Urinary bladder (tissue), 4 donors: ENCODE data around the gene TMPRSS11A. TPM values are rescaled to one million over a fixed set of nuclear protein-coding genes. Genes with fewer than 3 reads are reported as not detected.

ENCODE experiments used
- DNase-seq: peaks from one replicate; pipeline ENCODE4 v3.0.0-alpha.2; 2015; ENCODE audit errors: extremely low spot score
- H3K27ac ChIP-seq: one replicate; pipeline ENCODE4 v1.5.1; 2013; ENCODE audit warnings: low read depth, mild to moderate bottlenecking, moderate library complexity
- H3K36me3 ChIP-seq: one replicate; pipeline ENCODE4 v1.6.1; 2013; ENCODE audit warnings: mild to moderate bottlenecking, moderate library complexity; ENCODE audit not compliant: insufficient read depth
- H3K4me1 ChIP-seq: one replicate; pipeline ENCODE4 v1.6.1; 2013; ENCODE audit warnings: mild to moderate bottlenecking, moderate library complexity; ENCODE audit not compliant: insufficient read depth
- H3K4me3 ChIP-seq: one replicate; pipeline ENCODE4 v1.5.1; 2013; ENCODE audit warnings: low read depth, low read length
- WGBS: extraction: QIAGEN DNeasy Blood & Tissue Kit; methylation state at CpG from one replicate; pipeline ENCODE4 v1.1.7; 2013; 5-methylcytosine and 5-hydroxymethylcytosine counted together
- polyA plus RNA-seq: library from polyadenylated mRNA; stranded (reverse); fragments of 200-250 nt; gene quantifications from one replicate; pipeline ENCODE4 v1.2.3, GENCODE V29; 2013
- total RNA-seq: library from RNA; depleted of rRNA; stranded (reverse); fragments of >200 nt; gene quantifications from one replicate; pipeline ENCODE4 v1.2.3, GENCODE V29; 2014
- donor health status: healthy with polysubstance abuse.
- donor health status: healthy.

The TMPRSS11A gene
- total RNA-seq (not detected), polyA plus RNA-seq (not detected)

DNA sequence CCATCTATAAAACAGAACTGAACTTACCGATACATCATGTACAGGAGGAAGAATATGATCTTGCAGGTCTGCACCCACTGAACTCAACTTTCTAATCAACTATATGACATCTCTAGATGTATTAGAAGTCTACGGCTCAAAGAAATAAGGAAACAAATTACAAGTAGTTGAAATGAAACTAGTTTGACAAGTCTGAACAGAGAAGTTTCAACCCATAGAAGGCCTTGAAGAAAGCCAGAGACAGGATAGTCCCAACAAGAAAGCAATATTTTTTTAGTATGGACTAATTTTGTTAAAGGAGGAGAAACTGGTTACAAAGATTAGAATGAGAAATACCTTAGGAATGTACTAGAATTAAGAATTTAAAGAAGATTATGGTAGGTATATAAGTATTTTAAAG, at the start of gene TMPRSS11A:
TMPRSS11A (minus strand) TSS at position 138 of the 400 bp plus-strand sequence; CDS start at position 38, 100 bp downstream.
- 62% methylated on average over 2 of the region's 2 CpGs for WGBS
- DNase-seq: no peak
- no peak within 1 kb of the TSS for H3K4me3 ChIP-seq
- no peak within 1 kb of the TSS for H3K27ac ChIP-seq
- H3K36me3 ChIP-seq: no peaks in the 10 kb centered on the region
- no peaks in the 10 kb centered on the region for H3K4me1 ChIP-seq

- no peaks in the 10 kb centered on the region for H3K4me1 ChIP-seq
- H3K4me3 ChIP-seq: no peak overlapping the region
- no peak for DNase-seq
- no peaks in the 10 kb centered on the region for H3K36me3 ChIP-seq
- H3K27ac ChIP-seq: no peak overlapping the region
Measured at GRCh38 chr4:68011684-68012083, 48.4 kb upstream of the TMPRSS11A start.

DNA sequence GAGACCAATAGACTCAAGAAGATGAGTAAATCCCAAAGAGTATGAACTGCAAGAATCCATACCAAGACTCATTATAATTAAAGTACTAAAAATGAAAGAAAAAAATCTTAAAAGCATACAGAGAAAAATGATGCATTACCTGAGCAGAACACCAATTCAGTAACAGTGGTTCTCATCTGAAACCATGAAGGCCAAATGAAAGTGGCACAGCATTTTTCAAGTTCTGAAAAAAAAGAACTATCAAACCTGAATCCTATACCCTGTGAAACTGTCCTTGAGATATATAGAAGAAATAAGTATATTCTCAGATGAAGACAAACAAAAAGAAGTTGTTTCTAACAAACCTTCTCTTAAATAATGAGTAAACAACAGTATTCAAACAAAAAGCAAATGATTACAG, 39.6 kb upstream of the TMPRSS11A start:
- no peak for DNase-seq
- no peak overlapping the region for H3K4me3 ChIP-seq
- H3K4me1 ChIP-seq: no peaks in the 10 kb centered on the region
- H3K27ac ChIP-seq: no peak overlapping the region
- no peaks in the 10 kb centered on the region for H3K36me3 ChIP-seq

DNA sequence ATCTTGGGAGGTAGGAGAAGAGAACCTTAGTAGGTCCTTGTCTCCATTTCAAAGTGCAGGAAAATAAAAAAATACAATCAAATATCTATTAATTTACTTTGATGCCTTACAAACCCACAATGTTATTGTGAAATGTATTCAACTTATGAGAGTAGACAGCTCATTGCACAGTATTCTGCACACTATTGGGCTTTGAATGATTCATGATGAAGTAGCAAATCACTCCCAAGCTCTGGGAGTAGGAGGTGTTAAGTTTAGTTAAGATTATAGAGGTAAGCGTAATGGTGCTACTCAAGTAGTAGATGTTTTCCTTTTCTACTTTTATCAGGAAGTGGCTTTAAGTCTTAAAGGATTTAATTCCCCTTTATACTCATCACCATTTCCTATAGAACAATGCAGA, 32.8 kb upstream of the TMPRSS11A start:
- H3K4me3 ChIP-seq: no peak overlapping the region
- WGBS: 74% methylated on average over 1 of the region's 1 CpG
- no peaks in the 10 kb centered on the region for H3K36me3 ChIP-seq
- no peaks in the 10 kb centered on the region for H3K4me1 ChIP-seq
- no peak for DNase-seq
- H3K27ac ChIP-seq: no peak overlapping the region

GRCh38 chr4:67988991-67989390, 25.7 kb upstream of the TMPRSS11A start:
- Histone ChIP-seq H3K4me3 (no peak overlapping the region), H3K36me3 (no peaks in the 10 kb centered on the region), H3K27ac (no peak overlapping the region), H3K4me1 (no peaks in the 10 kb centered on the region)
- 84% methylated on average over 5 of the region's 5 CpGs for WGBS
- no peak for DNase-seq

- no peak for DNase-seq
- no peaks in the 10 kb centered on the region for H3K36me3 ChIP-seq
- 56% methylated on average over 2 of the region's 2 CpGs for WGBS
- no peak overlapping the region for H3K27ac ChIP-seq
- H3K4me1 ChIP-seq: no peaks in the 10 kb centered on the region
- H3K4me3 ChIP-seq: no peak overlapping the region
Measured at GRCh38 chr4:67983333-67983732, 20.0 kb upstream of the TMPRSS11A start.

DNA sequence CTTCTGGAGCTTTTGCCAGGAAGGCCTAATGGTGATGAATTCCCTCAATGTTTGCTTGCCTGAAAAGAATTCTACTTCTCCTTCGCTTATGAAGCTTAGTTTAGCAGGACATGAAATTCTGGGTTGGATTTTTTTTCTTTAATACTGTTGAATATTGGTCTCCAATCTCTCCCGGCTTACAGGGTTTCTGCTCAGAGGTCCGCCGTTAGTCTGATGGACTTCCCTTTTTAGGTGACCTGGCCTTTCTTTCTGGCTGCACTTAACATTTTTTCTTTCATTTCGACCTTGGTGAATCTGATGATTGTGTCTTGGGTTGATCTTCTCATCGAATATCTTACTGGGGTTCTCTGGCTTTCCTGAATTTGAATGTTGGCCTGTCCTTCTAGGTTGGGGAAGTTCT, 17.2 kb upstream of the TMPRSS11A start:
- no peak overlapping the region for H3K4me3 ChIP-seq

DNA sequence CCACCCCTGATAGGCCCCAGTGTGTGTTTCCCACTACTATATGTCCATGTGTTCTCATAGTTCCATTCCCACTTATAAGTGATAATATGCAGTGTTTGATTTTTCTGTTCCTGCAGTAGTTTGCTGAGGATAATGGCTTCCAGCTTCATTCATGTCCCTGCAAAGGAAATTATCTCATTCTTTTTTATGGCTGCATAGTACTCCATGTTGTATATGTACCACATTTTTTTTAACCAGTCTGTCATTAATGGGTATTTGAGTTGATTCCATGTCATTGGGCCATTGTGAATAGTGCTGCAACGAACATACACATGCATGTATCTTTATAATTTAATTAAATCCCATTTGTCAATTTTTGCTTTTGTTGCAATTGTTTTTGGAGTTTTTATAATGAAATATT, 10.3 kb upstream of the TMPRSS11A start:
- 77% methylated on average over 1 of the region's 1 CpG for WGBS
- no peaks in the 10 kb centered on the region for H3K36me3 ChIP-seq

More for the DNA sequence above, 17.2 kb upstream of the TMPRSS11A start:
- DNase-seq: no peak
- Histone ChIP-seq H3K4me1 (no peaks in the 10 kb centered on the region), H3K27ac (no peak overlapping the region), H3K36me3 (no peaks in the 10 kb centered on the region)
- 91% methylated on average over 6 of the region's 6 CpGs for WGBS

GRCh38 chr4:67954890-67955289, 8.4 kb downstream of the TMPRSS11A start:
- H3K4me3 ChIP-seq: no peak overlapping the region
- no peaks in the 10 kb centered on the region for H3K4me1 ChIP-seq
- no peak for DNase-seq
- no peak overlapping the region for H3K27ac ChIP-seq
- no peaks in the 10 kb centered on the region for H3K36me3 ChIP-seq

More for the DNA sequence above, 10.3 kb upstream of the TMPRSS11A start:
- no peak for DNase-seq
- Histone ChIP-seq H3K4me3 (no peak overlapping the region), H3K4me1 (no peaks in the 10 kb centered on the region), H3K27ac (no peak overlapping the region)

DNA sequence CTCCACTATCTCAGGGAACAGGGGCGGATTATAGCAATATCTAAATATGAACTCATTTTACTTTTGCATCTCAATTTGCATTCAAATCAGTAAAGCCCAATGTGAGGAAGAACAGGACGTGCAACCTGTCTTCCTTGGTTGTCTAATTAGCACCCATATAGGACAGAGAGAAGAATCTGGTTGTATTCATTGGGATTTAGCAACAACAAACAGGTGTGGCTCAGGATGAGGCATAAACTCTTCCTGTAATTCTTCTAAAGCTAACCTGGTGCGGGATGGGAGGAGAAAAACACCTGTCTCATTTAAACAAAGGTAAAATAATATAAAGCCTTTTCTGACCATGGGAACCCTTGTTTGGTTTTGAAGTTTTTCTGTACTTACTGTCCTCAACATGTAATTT, 22.2 kb downstream of the TMPRSS11A start:
- Histone ChIP-seq H3K36me3 (no peaks in the 10 kb centered on the region), H3K27ac (no peak overlapping the region), H3K4me1 (no peaks in the 10 kb centered on the region), H3K4me3 (no peak overlapping the region)
- no peak for DNase-seq
- 76% methylated on average over 3 of the region's 3 CpGs for WGBS

- no peak for DNase-seq
- Histone ChIP-seq H3K27ac (no peak overlapping the region), H3K4me1 (no peaks in the 10 kb centered on the region), H3K36me3 (no peaks in the 10 kb centered on the region), H3K4me3 (no peak overlapping the region)
- WGBS: 81% methylated on average over 2 of the region's 2 CpGs
Measured at GRCh38 chr4:67940506-67940905, 22.8 kb downstream of the TMPRSS11A start.

GRCh38 chr4:67939195-67939594, 24.1 kb downstream of the TMPRSS11A start:
- DNase-seq: no peak
- Histone ChIP-seq H3K36me3 (no peaks in the 10 kb centered on the region), H3K4me3 (no peak overlapping the region), H3K4me1 (no peaks in the 10 kb centered on the region), H3K27ac (no peak overlapping the region)
- WGBS: 85% methylated on average over 3 of the region's 3 CpGs

DNA sequence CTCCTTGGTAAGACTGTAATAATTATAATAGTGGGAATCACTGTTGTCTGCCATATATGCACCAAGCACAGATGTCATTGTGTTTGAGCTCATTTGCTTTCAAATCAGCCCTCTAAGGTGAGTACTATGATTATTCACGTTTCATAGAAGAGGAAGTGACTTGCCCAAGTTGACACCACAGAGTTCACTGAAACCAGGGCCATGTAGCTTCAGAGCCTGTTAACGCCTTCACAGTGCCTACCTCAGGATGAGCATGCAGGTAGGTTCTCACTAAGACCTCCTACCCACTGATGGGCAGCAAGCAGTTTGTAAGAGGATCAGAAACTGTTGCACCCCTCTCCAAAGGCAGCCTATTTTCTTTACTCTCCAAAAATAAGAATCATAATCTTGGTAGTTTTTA, 27.4 kb downstream of the TMPRSS11A start:
- no peaks in the 10 kb centered on the region for H3K4me1 ChIP-seq
- DNase-seq: no peak
- H3K36me3 ChIP-seq: no peaks in the 10 kb centered on the region
- 55% methylated on average over 2 of the region's 2 CpGs for WGBS
- H3K27ac ChIP-seq: no peak overlapping the region
- H3K4me3 ChIP-seq: no peak overlapping the region

DNA sequence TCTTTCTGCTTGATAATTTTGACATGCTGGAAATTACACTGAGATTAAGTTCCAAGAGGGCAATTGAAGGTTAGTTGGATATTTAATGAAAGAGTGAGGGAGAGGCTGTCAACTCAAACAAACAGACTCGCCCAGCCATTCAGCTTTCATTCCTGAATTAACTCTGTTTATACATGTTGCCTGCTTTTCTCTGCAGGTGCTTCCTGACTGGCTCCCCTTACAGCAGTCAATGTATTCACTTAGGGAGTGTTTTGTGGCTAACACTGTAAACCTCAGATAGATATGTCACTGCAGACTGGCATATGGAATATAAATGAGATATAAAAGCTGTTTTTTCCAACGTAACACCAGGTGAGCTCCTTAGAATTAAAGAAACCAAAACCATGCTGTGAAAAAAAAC, 28.7 kb downstream of the TMPRSS11A start:
- no peak for DNase-seq

GRCh38 chr4:67933755-67934154, 29.5 kb downstream of the TMPRSS11A start:
- 21% methylated on average over 1 of the region's 1 CpG for WGBS

More for the DNA sequence above, 28.7 kb downstream of the TMPRSS11A start:
- Histone ChIP-seq H3K4me3 (no peak overlapping the region), H3K36me3 (no peaks in the 10 kb centered on the region), H3K4me1 (no peaks in the 10 kb centered on the region), H3K27ac (no peak overlapping the region)
- WGBS: 24% methylated on average over 2 of the region's 2 CpGs

More at GRCh38 chr4:67933755-67934154, 29.5 kb downstream of the TMPRSS11A start:
- H3K4me1 ChIP-seq: no peaks in the 10 kb centered on the region
- H3K36me3 ChIP-seq: no peaks in the 10 kb centered on the region
- DNase-seq: no peak
- H3K27ac ChIP-seq: no peak overlapping the region
- H3K4me3 ChIP-seq: no peak overlapping the region
